ENCODE data around the gene HDAC9.

Gene HDAC9

GRCh38 chr7:18558910-18559309 lies 63.4 kb downstream of the HDAC9 start:
- DNase-seq = no peak

- no peak for DNase-seq
These were observed 64.2 kb downstream of the HDAC9 start for GRCh38 chr7:18559756-18560155.

GRCh38 chr7:18564779-18565178 lies 69.2 kb downstream of the HDAC9 start:
- no peak for DNase-seq

DNA sequence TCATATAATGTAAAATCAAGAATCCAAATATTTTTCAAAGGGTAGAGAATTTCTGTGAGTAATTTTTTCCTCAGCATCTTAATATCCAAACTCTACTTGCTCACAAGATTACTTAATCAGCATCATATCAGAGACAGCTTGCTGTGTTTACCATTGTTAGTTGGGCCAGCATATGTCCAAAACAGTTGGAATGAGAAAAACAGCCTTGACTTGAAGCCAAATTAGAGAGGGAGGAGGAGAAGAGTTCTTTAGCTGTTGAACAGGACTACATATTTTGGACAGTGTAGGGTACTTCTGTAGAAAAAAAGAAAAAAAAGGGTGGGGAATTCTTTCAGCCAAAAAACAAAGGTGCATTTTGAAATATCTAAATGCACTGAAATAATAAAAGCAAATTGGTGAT lies 69.8 kb downstream of the HDAC9 start:
- DNase-seq = no peak

DNA sequence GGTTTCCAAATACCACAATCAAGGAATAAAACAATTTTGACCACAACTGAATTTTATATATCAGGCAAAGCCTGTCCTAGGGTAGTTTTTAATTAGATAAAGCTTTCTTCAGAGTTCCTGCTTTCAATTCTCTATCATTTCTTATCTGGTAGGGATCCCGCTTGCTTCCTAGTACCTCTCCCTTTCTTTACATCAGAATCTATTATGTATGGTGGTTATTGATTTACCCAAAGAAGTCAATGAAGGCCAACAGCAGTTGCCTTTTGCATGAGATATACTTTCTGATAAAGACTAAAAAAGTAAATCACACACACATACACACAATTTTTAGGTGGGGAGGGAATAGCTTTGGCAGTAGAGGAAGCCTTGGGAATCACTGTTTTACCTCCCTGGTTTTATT lies 70.7 kb downstream of the HDAC9 start:
- DNase-seq = no peak

DNA sequence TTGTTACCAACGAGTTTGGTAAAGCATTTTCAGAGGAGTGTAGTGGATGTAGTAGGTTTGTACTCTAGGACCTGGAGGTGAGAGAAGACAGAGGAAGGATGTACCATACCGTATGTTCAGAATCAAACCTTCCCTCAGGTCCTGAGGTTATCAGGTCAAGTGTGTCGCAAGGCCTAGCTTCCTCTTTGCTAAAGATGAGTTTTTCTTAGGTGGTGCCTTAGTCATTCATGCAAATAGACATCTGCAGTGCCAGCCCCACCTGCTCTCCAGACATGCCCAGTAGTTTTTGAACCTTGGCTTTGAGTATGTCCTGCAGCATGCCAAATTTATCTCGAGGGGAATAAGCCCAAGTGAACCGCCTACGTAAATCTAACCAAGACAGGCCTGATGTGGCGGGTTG lies 71.3 kb downstream of the HDAC9 start:
- DNase-seq = no peak

DNA sequence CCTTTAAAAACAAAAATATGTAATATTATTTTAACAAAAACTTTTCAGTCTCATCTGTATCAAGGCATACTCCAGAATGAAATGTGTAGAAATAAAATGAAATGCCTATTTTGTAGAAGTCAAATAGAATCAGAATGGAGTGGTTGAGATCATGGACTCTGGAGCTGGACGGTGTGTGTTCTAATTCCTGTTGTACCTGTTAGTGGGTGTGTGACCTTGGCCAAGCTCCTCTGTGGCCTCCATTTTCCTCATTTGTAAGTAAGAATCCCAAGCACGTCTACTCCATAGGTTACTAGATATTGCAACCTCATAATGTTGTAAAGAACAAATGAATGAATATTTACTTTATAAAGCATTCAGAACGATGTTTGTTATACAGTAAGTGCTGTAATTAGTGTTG lies 74.9 kb downstream of the HDAC9 start:
- DNase-seq = no peak

GRCh38 chr7:18570890-18571478 lies 75.4 kb downstream of the HDAC9 start:
- no peak for DNase-seq

- no peak for DNase-seq
These were observed 76.6 kb downstream of the HDAC9 start for GRCh38 chr7:18572154-18572553.

- DNase-seq = no peak
These were observed 77.3 kb downstream of the HDAC9 start for GRCh38 chr7:18572885-18573284.

- DNase-seq = no peak
These were observed 78.1 kb downstream of the HDAC9 start for GRCh38 chr7:18573410-18574234.

GRCh38 chr7:18574235-18574540 lies 78.6 kb downstream of the HDAC9 start:
- no peak for DNase-seq

DNA sequence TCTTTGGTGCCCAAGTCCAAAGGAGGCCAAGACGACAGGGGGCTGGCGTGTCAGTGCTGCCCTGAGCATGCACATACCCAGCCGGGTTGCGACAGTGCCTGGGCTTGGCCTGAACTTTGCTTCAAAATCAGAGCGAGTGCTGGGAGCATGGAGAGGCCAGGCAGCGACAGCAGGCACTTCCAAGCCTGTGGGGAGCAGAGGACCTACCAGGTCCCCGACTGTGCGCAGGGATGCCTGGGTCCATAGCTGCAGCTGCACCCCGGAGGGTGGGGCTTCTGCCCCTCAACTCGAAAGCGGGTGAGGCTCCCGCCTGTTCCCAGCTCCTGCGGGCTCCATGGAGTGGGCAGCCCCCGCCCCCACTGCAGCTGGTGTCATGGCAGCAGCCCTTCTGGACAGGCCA lies 79.1 kb downstream of the HDAC9 start:
- no peak for DNase-seq

GRCh38 chr7:18575622-18576572 lies 80.3 kb downstream of the HDAC9 start:
- DNase-seq = no peak

DNA sequence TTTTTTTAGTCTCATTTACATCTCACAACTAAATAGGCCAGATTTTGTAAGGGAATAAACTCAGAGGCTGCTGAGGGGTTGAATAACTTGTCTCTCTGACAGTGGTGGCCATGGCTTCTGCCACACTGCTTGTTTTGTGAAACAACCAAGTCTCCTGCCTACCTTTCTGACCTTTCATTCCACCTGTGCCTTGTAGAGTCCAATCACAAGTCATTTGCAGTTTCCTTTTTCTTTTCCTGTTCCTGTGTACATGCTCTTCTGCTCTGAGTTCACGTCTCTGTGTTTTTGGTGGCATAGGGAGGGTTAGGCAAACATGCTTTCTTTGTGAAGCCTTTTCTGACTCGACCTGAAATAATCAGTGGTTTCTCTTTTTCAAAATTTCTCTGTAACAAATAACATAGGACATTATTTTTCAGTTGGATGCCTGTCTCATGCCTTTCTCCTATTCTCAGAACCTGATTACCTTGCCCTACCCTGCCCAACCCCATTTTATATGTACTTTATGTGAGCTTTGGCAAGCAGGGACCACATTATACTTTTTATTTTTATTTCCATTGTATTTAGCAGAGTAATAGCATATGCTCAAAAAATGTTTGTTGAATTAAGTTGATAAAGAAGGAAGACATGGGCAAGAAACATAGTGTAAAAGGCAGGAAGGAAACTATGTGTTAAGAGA lies 81.7 kb downstream of the HDAC9 start:
- DNase-seq = no peak

- DNase-seq = no peak
These were observed 84.1 kb downstream of the HDAC9 start for GRCh38 chr7:18579698-18580097.

DNA sequence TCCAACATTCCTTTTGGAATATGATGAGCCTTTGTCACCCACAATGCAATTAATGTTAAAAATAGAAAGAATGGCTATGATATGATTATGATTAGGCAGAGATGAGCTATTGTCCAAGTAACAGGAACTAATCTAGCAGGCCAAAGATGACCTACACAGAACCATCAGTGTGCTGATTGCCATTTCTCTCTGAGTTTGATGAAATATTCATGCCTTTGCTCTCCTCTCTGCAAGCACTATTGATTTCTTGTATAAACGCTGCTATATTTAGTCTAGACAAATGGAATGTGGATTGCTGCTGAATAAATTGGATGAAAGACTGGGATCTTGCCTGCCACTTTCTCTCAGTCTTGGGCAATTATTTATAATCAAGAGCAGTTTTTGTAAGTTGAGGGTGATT lies 85.4 kb downstream of the HDAC9 start:
- no peak for DNase-seq

- DNase-seq = no peak
These were observed 87.8 kb downstream of the HDAC9 start for GRCh38 chr7:18583305-18583704.

- no peak for DNase-seq
These were observed 94.7 kb downstream of the HDAC9 start for GRCh38 chr7:18590241-18590640.

- no peak for DNase-seq
These were observed 95.3 kb downstream of the HDAC9 start for GRCh38 chr7:18590744-18591340.

GRCh38 chr7:18593602-18594279 lies 98.2 kb downstream of the HDAC9 start:
- no peak for DNase-seq

GRCh38 chr7:18597754-18598153 lies 102.2 kb downstream of the HDAC9 start:
- no peak for DNase-seq

All from stimulated activated naive CD4-positive, alpha-beta T cell treated with Interleukin-2 at 50 U/mL for 16 hours (primary cell).